ENCODE data around the gene SEZ6. TPM values are rescaled to one million over a fixed set of nuclear protein-coding genes. Genes with fewer than 3 reads are reported as not detected.
A peak's percentile ranks its signal among the peaks of the same experiment; 100 is the strongest.

The SEZ6 gene
- total RNA-seq, 1 experiment from 2014 or later = not detected

GRCh38 chr17:28926366-28926765 is 79.5 kb downstream of the SEZ6 start:
- intact Hi-C loops (cut with micrococcal nuclease; ENCODE audit: unreplicated experiment) = no loop called here
- H3K9me3 Mint-ChIP-seq (ENCODE audit: low read depth, unreplicated experiment) = no peaks in the 10 kb centered on the region
- H3K36me3 Mint-ChIP-seq (ENCODE audit: insufficient read depth, unreplicated experiment) = peaks cover 44% of the 10 kb centered on the region
- H3K27me3 Mint-ChIP-seq (ENCODE audit: unreplicated experiment) = no peaks in the 10 kb centered on the region
- no TSS peak for BruUV-seq (replicated peaks)
- peak overlapping the region; percentile 43 for H3K27ac Mint-ChIP-seq (ENCODE audit: unreplicated experiment)
- CTCF ChIA-PET = interaction anchor here (1.4 kb wide), 1 partner anchor 11 kb away, joined by 4 read pairs; no protein-coding TSS in a partner anchor
- peaks cover 45% of the 10 kb centered on the region for H3K4me1 Mint-ChIP-seq (ENCODE audit: low read depth, unreplicated experiment)
- DNase-seq = no peak
- no peak for TF ChIP-seq CTCF (IDR thresholded peaks at IDR 0.05; ENCODE audit: unreplicated experiment)
- no peak overlapping the region for H3K4me3 Mint-ChIP-seq (ENCODE audit: low read depth, unreplicated experiment)

GRCh38 chr17:28925912-28926365 is 79.9 kb downstream of the SEZ6 start:
- no peak overlapping the region for H3K4me3 Mint-ChIP-seq (ENCODE audit: low read depth, unreplicated experiment)
- no peak for TF ChIP-seq CTCF (IDR thresholded peaks at IDR 0.05; ENCODE audit: unreplicated experiment)
- intact Hi-C loops (cut with micrococcal nuclease; ENCODE audit: unreplicated experiment) = no loop called here
- no peaks in the 10 kb centered on the region for H3K9me3 Mint-ChIP-seq (ENCODE audit: low read depth, unreplicated experiment)
- H3K4me1 Mint-ChIP-seq (ENCODE audit: low read depth, unreplicated experiment) = peaks cover 45% of the 10 kb centered on the region
- H3K27ac Mint-ChIP-seq (ENCODE audit: unreplicated experiment) = peak overlapping the region; percentile 43
- peaks cover 49% of the 10 kb centered on the region for H3K36me3 Mint-ChIP-seq (ENCODE audit: insufficient read depth, unreplicated experiment)
- BruUV-seq (replicated peaks) = no TSS peak
- H3K27me3 Mint-ChIP-seq (ENCODE audit: unreplicated experiment) = no peaks in the 10 kb centered on the region
- CTCF ChIA-PET = interaction anchor here (0.8 to 1.4 kb wide), 2 partner anchors 11 to 23 kb away, joined by 3 to 4 read pairs; no protein-coding TSS in a partner anchor
- DNase-seq = no peak

- CTCF ChIA-PET = interaction anchor here (0.9 kb wide), 1 partner anchor 11 kb away, joined by 4 read pairs; no protein-coding TSS in a partner anchor
- H3K27ac Mint-ChIP-seq (ENCODE audit: unreplicated experiment) = no peak overlapping the region
- H3K9me3 Mint-ChIP-seq (ENCODE audit: low read depth, unreplicated experiment) = peaks cover 2% of the 10 kb centered on the region
- H3K36me3 Mint-ChIP-seq (ENCODE audit: insufficient read depth, unreplicated experiment) = peaks cover 41% of the 10 kb centered on the region
- H3K27me3 Mint-ChIP-seq (ENCODE audit: unreplicated experiment) = no peaks in the 10 kb centered on the region
- H3K4me3 Mint-ChIP-seq (ENCODE audit: low read depth, unreplicated experiment) = no peak overlapping the region
- BruUV-seq (replicated peaks) = no TSS peak
- DNase-seq = no peak
- intact Hi-C loops (cut with micrococcal nuclease; ENCODE audit: unreplicated experiment) = no loop called here
- no peak for TF ChIP-seq CTCF (IDR thresholded peaks at IDR 0.05; ENCODE audit: unreplicated experiment)
- peaks cover 4% of the 10 kb centered on the region for H3K4me1 Mint-ChIP-seq (ENCODE audit: low read depth, unreplicated experiment)
Observed at GRCh38 chr17:28920201-28920600, 85.6 kb downstream of the SEZ6 start.

- H3K27me3 Mint-ChIP-seq (ENCODE audit: unreplicated experiment) = no peaks in the 10 kb centered on the region
- H3K4me1 Mint-ChIP-seq (ENCODE audit: low read depth, unreplicated experiment) = peaks cover 7% of the 10 kb centered on the region
- TF ChIP-seq CTCF (IDR thresholded peaks at IDR 0.05; ENCODE audit: unreplicated experiment) = no peak
- no peak overlapping the region for H3K4me3 Mint-ChIP-seq (ENCODE audit: low read depth, unreplicated experiment)
- BruUV-seq (replicated peaks) = no TSS peak
- H3K36me3 Mint-ChIP-seq (ENCODE audit: insufficient read depth, unreplicated experiment) = peaks cover 40% of the 10 kb centered on the region
- no peak for DNase-seq
- H3K27ac Mint-ChIP-seq (ENCODE audit: unreplicated experiment) = no peak overlapping the region
- intact Hi-C loops (cut with micrococcal nuclease; ENCODE audit: unreplicated experiment) = no loop called here
- CTCF ChIA-PET = interaction anchor here (0.9 kb wide), 1 partner anchor 191 kb away, joined by 3 read pairs; no protein-coding TSS in a partner anchor
- peaks cover 6% of the 10 kb centered on the region for H3K9me3 Mint-ChIP-seq (ENCODE audit: low read depth, unreplicated experiment)
Observed at GRCh38 chr17:28918295-28918694, 87.5 kb downstream of the SEZ6 start.
